ENCODE measurements around the gene PDE9A.
"Not testable (repeated sequence)": the region's sequence is repeated elsewhere in the genome, so short reads cannot be mapped to it uniquely, and the experiment has no call there.

Gene PDE9A

DNA sequence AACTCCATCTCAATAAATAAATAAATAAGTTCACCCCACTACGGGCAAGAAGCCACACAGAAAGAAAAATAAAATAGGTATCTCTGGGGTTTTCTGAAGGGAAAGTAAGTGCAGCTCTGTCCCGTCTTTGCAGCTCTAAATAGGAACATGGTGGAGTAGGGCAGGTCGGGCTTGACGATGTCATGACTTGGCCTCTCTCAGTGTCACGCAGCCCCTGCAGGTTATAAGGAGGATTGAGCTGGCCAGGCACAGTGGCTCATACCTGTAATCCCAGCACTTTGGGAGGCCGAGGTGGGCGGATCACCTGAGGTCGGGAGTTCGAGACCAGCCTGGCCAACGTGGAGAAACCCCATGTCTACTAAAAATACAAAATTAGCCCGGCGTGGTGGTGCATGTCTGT is 67.1 kb downstream of the PDE9A start:
- not testable (repeated sequence) for DNase-seq

DNA sequence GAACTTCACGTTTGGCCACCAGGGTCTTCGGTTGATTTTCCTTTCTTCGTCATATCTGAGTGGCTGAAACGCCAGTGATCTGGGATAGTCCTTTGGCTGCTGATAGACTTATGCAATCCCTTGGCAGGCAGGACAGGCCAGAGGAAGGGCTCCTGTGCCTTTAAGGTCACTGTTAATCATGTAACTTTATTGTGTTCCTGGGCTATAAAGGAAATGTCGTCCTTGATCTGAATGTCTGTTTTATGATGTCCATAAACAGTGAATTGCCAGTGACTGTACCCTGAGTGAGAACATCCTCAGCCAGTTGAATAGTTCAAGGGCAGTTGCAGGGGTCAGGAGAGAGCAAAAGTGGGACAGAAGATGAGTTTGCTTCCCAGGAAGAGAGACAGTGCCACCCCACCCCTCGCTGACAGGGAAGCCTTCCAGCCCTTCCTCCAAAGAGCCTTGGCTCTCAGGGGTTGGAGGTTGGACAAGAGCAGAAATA is 68.0 kb downstream of the PDE9A start:
- DNase-seq, result no peak

DNA sequence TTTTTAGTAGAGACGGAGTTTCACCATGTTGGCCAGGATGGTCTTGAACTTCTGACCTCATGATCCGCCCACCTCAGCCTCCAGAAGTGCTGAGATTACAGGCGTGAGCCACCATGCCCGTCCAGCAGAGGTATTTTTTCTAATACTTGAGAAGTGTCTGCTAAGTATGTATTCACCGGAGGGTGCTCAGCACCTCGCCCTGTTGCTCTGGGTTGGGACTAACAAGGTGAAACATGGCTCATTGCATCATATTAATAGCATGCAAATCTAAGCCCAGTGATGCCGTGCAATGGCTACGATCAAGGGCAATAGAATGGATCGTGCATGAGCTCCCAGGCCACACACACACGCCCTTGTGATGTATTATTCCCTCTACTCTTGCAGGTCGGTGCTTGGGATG is 68.7 kb downstream of the PDE9A start:
- no peak for DNase-seq

- no peak for DNase-seq
These were observed 69.5 kb downstream of the PDE9A start for GRCh38 chr21:42722808-42723473.

- DNase-seq, result no peak
These were observed 71.0 kb downstream of the PDE9A start for GRCh38 chr21:42724226-42724920.

DNA sequence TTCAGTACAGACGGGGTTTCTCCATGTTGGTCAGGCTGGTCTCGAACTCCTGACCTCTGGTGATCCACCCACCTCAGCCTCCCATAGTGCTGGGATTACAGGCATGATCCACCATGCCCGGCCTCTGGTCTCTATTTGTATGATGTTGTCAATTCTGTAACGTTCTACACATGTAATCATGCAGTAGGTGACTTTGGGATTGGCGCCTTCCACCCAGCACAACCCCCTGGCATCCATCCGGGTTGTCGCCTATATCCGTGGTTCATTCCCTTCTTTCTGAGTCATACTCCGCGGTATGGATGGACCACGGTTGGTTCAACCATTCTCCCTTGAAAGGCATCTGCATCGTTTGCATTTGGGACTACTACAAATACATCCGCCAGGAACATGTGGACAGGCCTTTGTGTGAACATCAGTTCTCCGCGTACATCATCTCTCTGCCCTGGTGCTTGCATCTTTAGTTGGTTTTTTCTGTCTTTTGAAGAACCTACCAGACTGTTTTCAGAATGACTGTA is 72.1 kb downstream of the PDE9A start:
- DNase-seq, result no peak

GRCh38 chr21:42731264-42732032 is 78.0 kb downstream of the PDE9A start:
- no peak for DNase-seq

DNA sequence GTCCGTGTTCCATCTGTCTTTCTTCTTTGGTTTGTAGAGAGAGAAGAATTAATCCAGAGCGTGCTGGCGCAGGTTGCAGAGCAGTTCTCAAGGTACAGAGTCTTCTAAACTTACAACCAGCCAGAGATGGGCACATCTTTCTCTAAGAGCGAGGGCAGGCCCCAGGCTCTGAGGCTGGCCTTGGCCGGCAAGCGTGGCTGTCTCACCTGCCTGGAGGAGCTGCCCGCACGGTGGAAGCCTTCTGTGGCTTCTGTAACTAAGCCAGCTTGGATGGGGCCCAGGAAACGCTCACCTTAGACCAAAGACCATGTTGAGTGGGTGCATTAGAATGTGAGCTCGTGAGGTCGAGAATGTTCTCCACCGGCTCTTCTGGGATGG is 78.6 kb downstream of the PDE9A start:
- no peak for DNase-seq

GRCh38 chr21:42733037-42733627 is 79.7 kb downstream of the PDE9A start:
- DNase-seq, result no peak

DNA sequence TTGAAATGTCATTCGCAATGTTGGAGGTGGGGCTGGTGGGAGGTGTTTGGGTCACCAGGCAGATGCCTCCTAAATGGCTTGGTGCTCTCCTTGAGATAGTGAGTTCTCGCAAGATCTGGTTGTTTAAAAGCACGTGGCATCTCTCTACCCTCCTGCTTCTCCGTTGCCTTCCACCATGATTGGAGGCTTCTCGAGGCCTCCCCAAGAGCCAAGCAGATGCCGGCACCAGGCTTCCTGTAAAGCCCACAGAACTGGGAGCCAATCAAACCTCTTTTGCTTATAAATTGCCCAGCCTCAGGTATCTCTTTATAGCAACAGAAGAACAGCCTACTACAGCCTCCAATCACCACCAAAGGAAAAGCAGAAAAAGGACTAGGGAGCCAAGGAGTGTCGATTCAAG is 80.5 kb downstream of the PDE9A start:
- no peak for DNase-seq

GRCh38 chr21:42734323-42734971 is 81.0 kb downstream of the PDE9A start:
- DNase-seq, result no peak

GRCh38 chr21:42735061-42735460 is 81.6 kb downstream of the PDE9A start:
- DNase-seq, result no peak

- no peak for DNase-seq
These were observed 82.5 kb downstream of the PDE9A start for GRCh38 chr21:42735944-42736343.

DNA sequence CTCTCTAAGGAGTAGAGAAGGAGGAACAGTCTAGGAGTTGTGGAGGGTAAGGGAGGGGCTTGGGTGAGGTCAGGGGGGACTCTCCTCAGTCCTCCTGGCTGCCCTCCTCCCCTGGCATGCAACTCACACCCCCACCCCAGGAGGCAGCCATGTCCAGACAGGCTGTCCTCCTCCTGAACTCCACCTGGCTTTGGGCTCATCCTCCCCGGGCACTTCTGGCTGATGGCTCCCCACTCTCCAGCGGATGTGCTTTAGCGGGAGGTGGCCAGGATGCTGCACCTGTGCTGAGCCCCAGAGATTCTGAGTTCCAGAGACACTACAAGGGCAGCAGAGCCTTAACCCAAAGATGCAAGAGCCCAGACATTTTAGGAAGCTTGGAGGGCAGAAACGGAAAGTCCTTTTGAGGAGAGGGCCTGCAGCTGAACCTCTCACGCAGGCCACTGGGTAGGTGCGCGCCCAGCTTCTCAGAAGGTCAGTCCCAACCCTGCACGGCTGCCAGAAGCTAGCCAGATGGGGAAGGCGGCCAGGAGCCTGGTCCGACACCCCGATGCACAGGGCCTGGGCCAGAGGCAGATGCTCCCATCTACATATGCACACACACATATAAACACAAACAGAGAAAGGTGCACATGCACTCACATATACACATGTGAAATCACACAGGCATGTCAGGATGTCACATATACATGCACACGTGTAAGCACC is 83.4 kb downstream of the PDE9A start:
- no peak for DNase-seq

- DNase-seq, result peak; percentile 18 to 25
These were observed 84.7 kb downstream of the PDE9A start for GRCh38 chr21:42737951-42738590.

- no peak for DNase-seq
These were observed 85.9 kb downstream of the PDE9A start for GRCh38 chr21:42739061-42739931.

DNA sequence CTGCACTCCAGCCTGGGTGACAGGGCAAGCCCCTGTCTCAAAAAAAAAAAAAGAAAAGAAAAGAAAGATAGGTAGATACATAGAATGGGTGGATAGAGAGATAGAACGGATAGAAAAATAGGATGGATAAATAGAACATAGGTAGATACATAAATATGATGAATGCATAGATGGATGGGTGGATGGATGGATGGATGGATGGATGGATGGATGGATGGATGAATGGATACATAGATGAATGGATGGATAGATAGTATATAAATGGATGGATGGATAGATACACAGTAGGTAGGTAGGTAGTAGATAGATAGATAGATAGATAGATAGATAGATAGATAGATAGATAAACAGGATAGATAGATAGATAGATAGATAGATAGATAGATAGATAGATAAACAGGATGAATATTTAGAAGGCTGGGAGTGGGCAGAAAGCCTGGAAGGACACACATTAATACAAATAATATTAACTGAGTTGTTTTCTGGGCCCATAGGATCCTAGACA is 87.0 kb downstream of the PDE9A start:
- DNase-seq, result no peak

DNA sequence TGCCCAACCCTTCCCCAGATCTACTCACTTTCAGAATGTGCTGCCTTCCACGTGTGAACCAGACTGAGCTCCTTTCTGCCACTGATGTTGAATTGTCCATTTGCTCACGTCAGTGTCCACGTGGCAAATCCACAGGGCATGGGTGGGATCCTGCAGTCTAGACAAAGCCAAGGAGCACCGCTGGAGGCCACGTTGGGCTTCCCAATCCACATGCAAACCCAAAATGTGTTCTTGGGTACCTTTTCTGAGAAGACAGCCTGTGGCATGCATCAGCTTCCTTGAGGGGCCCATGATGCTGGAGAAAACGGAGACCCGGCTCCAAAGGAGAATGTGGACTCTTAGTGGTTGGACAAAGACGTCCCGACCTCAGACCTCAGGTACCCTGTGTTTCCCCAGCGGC is 87.6 kb downstream of the PDE9A start:
- no peak for DNase-seq

DNA sequence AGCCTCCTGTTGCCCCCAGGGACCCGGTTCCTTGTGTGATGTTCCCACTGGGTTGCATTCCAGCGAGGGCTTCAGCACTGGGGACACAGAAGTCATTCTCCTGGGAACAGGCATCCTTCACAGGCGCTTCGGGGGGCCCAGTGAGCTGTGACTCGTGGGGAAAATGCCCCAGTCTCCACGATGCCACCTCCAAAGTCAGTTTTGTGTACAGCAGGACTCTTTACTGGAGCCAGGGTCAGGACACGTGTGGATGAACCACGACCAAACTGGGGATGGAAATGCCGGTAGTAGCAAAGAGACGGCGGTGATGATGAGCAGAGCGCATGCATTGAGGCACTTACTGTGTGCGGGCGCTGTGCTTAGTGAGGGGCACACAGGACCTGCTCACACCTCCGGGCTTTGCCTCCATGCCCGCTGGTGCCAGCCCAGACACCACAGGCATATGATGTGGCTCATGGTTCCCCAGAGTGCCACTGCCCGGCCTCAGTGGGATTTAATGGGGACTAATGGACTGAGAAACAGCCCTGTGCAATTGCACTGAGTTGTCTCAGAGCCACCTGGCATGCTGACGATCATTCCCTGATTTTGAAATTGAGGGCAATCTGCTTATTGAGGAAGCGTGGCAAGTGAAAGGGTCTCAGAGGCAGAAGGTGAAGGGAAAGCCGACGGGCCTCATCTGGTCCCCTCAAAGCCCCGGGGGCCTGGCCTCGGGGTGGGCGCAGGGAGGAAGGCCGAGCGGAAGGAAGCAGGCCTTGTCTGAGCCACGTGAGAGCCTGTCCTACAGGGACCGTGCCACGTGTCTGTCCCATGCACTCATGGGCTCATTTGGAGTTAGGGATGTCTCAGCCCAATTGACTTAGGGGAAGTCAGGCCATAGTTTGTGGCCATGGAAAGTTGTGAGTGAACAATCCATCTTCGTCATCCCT is 91.4 kb downstream of the PDE9A start:
- DNase-seq, result no peak
